Activated T-cell treated with anti-CD3 and anti-CD28 coated beads for 4 hours (primary cell): ENCODE data around the gene CHN2.
A peak's percentile ranks its signal among the peaks of the same experiment; 100 is the strongest.

ENCODE experiments used
- DNase-seq: peaks from one replicate; pipeline ENCODE4 v3.0.0-alpha.2; 2020

CHN2 gene

GRCh38 chr7:29229066-29229465 lies 34.5 kb downstream of the CHN2 start:
- no peak for DNase-seq

- DNase-seq = no peak
These were observed 35.4 kb downstream of the CHN2 start for GRCh38 chr7:29229946-29230345.

- no peak for DNase-seq
These were observed 36.3 kb downstream of the CHN2 start for GRCh38 chr7:29230871-29231345.

- no peak for DNase-seq
These were observed 37.2 kb downstream of the CHN2 start for GRCh38 chr7:29231671-29232232.

- no peak for DNase-seq
These were observed 39.9 kb downstream of the CHN2 start for GRCh38 chr7:29234438-29234837.

GRCh38 chr7:29236071-29236580 lies 41.6 kb downstream of the CHN2 start:
- DNase-seq = no peak

- no peak for DNase-seq
These were observed 42.1 kb downstream of the CHN2 start for GRCh38 chr7:29236649-29237048.

- no peak for DNase-seq
These were observed 42.9 kb downstream of the CHN2 start for GRCh38 chr7:29237489-29237888.

- no peak for DNase-seq
These were observed 45.1 kb downstream of the CHN2 start for GRCh38 chr7:29239638-29240037.

GRCh38 chr7:29242265-29242664 lies 47.7 kb downstream of the CHN2 start:
- DNase-seq = no peak

GRCh38 chr7:29243910-29244655 lies 49.5 kb downstream of the CHN2 start:
- peak; percentile 9 for DNase-seq

- DNase-seq = no peak
These were observed 52.8 kb downstream of the CHN2 start for GRCh38 chr7:29247224-29247962.

GRCh38 chr7:29247963-29248236 lies 53.3 kb downstream of the CHN2 start:
- DNase-seq = no peak

GRCh38 chr7:29248713-29249382 lies 54.3 kb downstream of the CHN2 start:
- no peak for DNase-seq

GRCh38 chr7:29249383-29249750 lies 54.8 kb downstream of the CHN2 start:
- DNase-seq = no peak

- no peak for DNase-seq
These were observed 55.3 kb downstream of the CHN2 start for GRCh38 chr7:29249860-29250259.

GRCh38 chr7:29253225-29253624 lies 58.6 kb downstream of the CHN2 start:
- no peak for DNase-seq

GRCh38 chr7:29254591-29254990 lies 60.0 kb downstream of the CHN2 start:
- DNase-seq = no peak

GRCh38 chr7:29255199-29255878 lies 60.8 kb downstream of the CHN2 start:
- no peak for DNase-seq

GRCh38 chr7:29255906-29256692 lies 61.5 kb downstream of the CHN2 start:
- no peak for DNase-seq

GRCh38 chr7:29256693-29257002 lies 62.1 kb downstream of the CHN2 start:
- DNase-seq = no peak

GRCh38 chr7:29258951-29259350 lies 64.4 kb downstream of the CHN2 start:
- no peak for DNase-seq
